Activated naive CD4-positive, alpha-beta T cell treated with anti-CD3 and anti-CD28 coated beads for 36 hours (primary cell): ENCODE data around the gene ITSN2. TPM values are rescaled to one million over a fixed set of nuclear protein-coding genes. Genes with fewer than 3 reads are reported as not detected.

Experiments
- CTCF ChIA-PET: fragments of 350-600 bp; sonication (Branson Sonifier 250); formaldehyde crosslinking; loops from one replicate; lab custom pipeline; 2021; ENCODE audit warnings: antibody characterized with exemption; lab: Charles Lee
- DNase-seq: peaks from one replicate; pipeline ENCODE4 v3.0.0-alpha.2; 2020
- H3K27ac Mint-ChIP-seq: one replicate; pipeline ENCODE4 v1.8.0; 2021; ENCODE audit warnings: mild to moderate bottlenecking, mixed read lengths
- H3K27me3 Mint-ChIP-seq: one replicate; pipeline ENCODE4 v1.8.0; 2021; ENCODE audit warnings: low read depth, mixed read lengths
- H3K36me3 Mint-ChIP-seq: one replicate; pipeline ENCODE4 v1.8.0; 2021; ENCODE audit warnings: low read depth, mixed read lengths
- H3K4me1 Mint-ChIP-seq: one replicate; pipeline ENCODE4 v1.8.0; 2021; ENCODE audit warnings: low read depth, mixed read lengths
- H3K4me3 Mint-ChIP-seq: one replicate; pipeline ENCODE4 v1.8.0; 2021; ENCODE audit warnings: mild to moderate bottlenecking, moderate library complexity, mixed read lengths
- H3K9me3 Mint-ChIP-seq: one replicate; pipeline ENCODE4 v1.8.0; 2021; ENCODE audit warnings: mixed read lengths
- intact Hi-C: fragments of 100-400 bp; cut with micrococcal nuclease; formaldehyde crosslinking; loops from one replicate; pipeline ENCODE4 v1.15.1; 2023
- total RNA-seq, 2 experiments: library from RNA; stranded (reverse); gene quantifications; one replicate each; pipeline ENCODE4 v1.2.3, GENCODE V29; 2021

The ITSN2 gene
- total RNA-seq, 2 experiments from 2014 or later: 46.1 to 46.7 TPM

GRCh38 chr2:24181849-24182248 lies 178.5 kb downstream of the ITSN2 start:
- no peak overlapping the region for H3K4me3 Mint-ChIP-seq
- CTCF ChIA-PET: no interaction called here
- no peaks in the 10 kb centered on the region for H3K9me3 Mint-ChIP-seq
- no peak for DNase-seq
- no peaks in the 10 kb centered on the region for H3K36me3 Mint-ChIP-seq
- H3K4me1 Mint-ChIP-seq: peaks cover under 1% of the 10 kb centered on the region
- H3K27ac Mint-ChIP-seq: no peak overlapping the region
- intact Hi-C loops: no loop called here
- H3K27me3 Mint-ChIP-seq: no peaks in the 10 kb centered on the region

DNA sequence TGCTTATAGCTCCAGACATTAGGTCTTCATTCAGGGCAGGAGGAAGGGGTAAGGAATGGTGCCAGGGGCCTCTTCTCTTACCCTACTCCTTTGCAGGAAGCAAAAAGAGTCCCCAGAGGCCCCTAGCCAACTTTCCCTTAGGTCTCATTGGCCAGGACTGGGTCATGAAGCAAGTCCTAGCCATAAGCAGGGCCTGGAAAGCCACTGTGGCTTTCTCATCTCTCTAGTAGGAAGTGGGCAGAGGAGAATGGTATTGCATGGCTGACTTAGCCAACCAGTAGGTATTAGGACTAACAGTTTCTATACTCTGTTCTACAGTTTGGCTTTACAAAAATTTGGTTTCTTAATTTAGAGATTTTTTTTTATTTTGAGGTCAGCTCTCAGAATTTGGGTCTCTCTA lies 180.7 kb downstream of the ITSN2 start:
- Mint-ChIP-seq H3K27ac (no peak overlapping the region), H3K4me1 (peaks cover 5% of the 10 kb centered on the region), H3K9me3 (no peaks in the 10 kb centered on the region), H3K36me3 (no peaks in the 10 kb centered on the region), H3K27me3 (no peaks in the 10 kb centered on the region), H3K4me3 (no peak overlapping the region)
- no peak for DNase-seq
- CTCF ChIA-PET: no interaction called here
- intact Hi-C loops: no loop called here

DNA sequence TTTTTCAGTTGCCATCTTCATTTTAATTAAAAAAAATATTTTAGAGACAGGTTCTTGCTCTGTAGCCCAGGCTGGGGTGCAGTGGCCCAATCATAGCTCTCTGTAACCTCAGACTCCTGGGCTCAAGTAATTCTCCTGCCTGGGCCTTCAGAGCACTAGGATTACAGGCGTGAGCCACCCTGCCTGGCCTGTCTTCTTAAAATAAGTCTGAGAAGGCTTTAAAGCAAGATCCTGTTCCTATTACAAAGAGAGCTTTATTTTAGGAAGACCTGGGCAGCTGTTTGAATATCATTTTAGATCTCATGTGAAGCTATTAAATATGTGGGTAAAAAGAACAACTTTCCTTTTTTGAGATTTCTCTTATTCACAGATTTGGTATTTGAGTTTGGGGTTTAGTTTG lies 184.0 kb downstream of the ITSN2 start:
- peaks cover 5% of the 10 kb centered on the region for H3K4me1 Mint-ChIP-seq
- H3K4me3 Mint-ChIP-seq: no peak overlapping the region
- H3K9me3 Mint-ChIP-seq: no peaks in the 10 kb centered on the region
- intact Hi-C loops: no loop called here
- H3K27ac Mint-ChIP-seq: no peak overlapping the region
- no peak for DNase-seq
- H3K27me3 Mint-ChIP-seq: peaks cover 5% of the 10 kb centered on the region
- no peaks in the 10 kb centered on the region for H3K36me3 Mint-ChIP-seq
- CTCF ChIA-PET: interaction anchor here (0.9 to 1.5 kb wide), 4 partner anchors 10 to 183 kb away, joined by 3 to 5 read pairs (median 3); partner anchors contain the start of gene TP53I3

- CTCF ChIA-PET: interaction anchor here (0.6 to 1.5 kb wide), 4 partner anchors 11 to 209 kb away, joined by 3 to 5 read pairs (median 3); no protein-coding TSS in a partner anchor
- H3K27me3 Mint-ChIP-seq: peaks cover 5% of the 10 kb centered on the region
- no peak for DNase-seq
Measured at GRCh38 chr2:24175631-24176187, 184.6 kb downstream of the ITSN2 start.

DNA sequence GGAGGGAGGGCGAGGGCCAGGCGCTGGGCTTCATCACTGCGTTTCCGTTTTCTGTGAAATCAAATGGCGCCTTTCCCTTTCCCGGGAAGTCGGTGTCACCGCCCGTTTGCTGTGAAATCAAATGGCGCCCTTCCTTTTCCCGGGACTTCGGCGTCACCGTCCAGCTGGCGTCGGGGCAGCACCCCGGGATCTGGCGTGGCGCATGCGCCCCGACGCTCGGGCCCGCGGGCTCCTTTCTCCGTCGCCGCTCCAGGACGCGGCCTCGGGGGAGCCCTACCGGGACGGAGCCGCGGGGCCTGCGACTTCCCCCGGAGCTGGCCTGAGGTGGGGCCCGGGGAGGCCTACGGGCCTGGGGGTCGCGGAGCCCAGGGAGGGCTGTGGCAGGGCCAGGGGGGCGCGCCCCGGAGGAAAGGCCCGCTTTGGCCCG lies 185.5 kb downstream of the ITSN2 start, which contains the start of gene FAM228A:
TSS of gene FAM228A (plus strand) at position 203 of the 427 bp plus-strand sequence. CDS start 428 bp downstream, outside the sequence.
- Mint-ChIP-seq H3K4me3 (no peak within 1 kb of the TSS), H3K27me3 (peaks cover 5% of the 10 kb centered on the region), H3K9me3 (no peaks in the 10 kb centered on the region), H3K27ac (no peak within 1 kb of the TSS), H3K4me1 (peaks cover 5% of the 10 kb centered on the region), H3K36me3 (no peaks in the 10 kb centered on the region)
- CTCF ChIA-PET: no interaction called here
- no peak for DNase-seq
- intact Hi-C loops: no loop called here

More at GRCh38 chr2:24175631-24176187, 184.6 kb downstream of the ITSN2 start:
- H3K9me3 Mint-ChIP-seq: no peaks in the 10 kb centered on the region
- H3K36me3 Mint-ChIP-seq: no peaks in the 10 kb centered on the region
- H3K4me1 Mint-ChIP-seq: peaks cover 5% of the 10 kb centered on the region
- intact Hi-C loops: no loop called here
- no peak overlapping the region for H3K27ac Mint-ChIP-seq
- no peak overlapping the region for H3K4me3 Mint-ChIP-seq

DNA sequence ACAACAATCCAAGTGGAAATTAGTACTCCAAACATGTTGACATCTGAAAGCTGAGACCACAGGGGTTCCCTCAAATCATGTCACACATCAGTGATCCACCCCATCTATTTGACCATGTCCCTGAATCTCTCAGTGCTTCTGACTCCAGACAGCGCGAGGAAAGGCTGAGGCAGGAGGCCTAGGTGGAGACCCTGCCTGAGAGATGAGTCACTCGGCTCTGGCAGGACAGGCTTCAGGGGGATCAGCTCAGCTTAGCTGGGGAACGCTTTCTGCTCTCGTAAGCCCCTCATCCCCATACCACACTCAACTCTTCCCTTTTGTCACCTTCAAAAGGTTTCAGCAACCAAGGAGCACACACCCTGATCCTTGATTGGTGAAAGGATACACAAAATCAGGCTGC lies 191.3 kb downstream of the ITSN2 start:
- Mint-ChIP-seq H3K4me3 (no peak overlapping the region), H3K9me3 (no peaks in the 10 kb centered on the region), H3K4me1 (no peaks in the 10 kb centered on the region), H3K36me3 (no peaks in the 10 kb centered on the region), H3K27ac (no peak overlapping the region), H3K27me3 (peaks cover 3% of the 10 kb centered on the region)
- CTCF ChIA-PET: interaction anchor here (0.8 kb wide), 1 partner anchor 85 kb away, joined by 3 read pairs; no protein-coding TSS in a partner anchor
- intact Hi-C loops: no loop called here
- DNase-seq: no peak

DNA sequence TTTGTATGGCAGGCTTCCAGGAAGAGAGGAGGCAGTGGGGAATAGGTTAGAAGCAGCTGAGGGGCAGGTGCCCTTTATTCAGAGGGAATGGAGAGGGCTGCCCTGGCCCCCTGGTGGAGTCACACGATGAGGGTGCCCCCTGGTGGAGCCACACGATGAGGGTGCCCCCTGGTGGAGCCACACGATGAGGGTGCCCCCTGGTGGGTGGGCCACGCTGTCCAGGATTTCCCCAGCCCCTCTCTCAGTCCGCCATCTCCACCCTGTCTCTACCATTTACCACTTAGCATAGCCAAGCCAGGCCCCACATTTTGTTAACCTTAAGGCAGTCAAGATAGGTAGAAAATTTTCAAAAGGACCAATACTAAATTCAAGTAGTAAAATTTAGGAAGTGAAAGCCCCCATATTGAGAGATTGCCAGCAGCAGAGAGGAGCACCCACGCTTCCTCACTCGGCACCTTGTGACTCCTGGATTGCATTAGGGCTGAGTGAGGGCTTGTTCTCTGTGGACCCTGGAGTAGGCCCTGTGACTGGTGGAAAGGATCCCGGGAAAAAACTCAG lies 195.8 kb downstream of the ITSN2 start:
- Mint-ChIP-seq H3K9me3 (no peaks in the 10 kb centered on the region), H3K27ac (no peak overlapping the region), H3K27me3 (no peaks in the 10 kb centered on the region), H3K4me3 (no peak overlapping the region), H3K36me3 (peaks cover 3% of the 10 kb centered on the region), H3K4me1 (no peaks in the 10 kb centered on the region)
- CTCF ChIA-PET: interaction anchor here (1.0 to 2.1 kb wide), 6 partner anchors 9 to 340 kb away, joined by 3 to 11 read pairs (median 4); partner anchors contain the start of gene TP53I3
- peak; percentile 54 for DNase-seq
- intact Hi-C loops: loop anchor here (1.0 to 2.0 kb wide), 5 partner anchors 80 to 340 kb away; partner anchors contain the start of genes ATAD2B and TP53I3

DNA sequence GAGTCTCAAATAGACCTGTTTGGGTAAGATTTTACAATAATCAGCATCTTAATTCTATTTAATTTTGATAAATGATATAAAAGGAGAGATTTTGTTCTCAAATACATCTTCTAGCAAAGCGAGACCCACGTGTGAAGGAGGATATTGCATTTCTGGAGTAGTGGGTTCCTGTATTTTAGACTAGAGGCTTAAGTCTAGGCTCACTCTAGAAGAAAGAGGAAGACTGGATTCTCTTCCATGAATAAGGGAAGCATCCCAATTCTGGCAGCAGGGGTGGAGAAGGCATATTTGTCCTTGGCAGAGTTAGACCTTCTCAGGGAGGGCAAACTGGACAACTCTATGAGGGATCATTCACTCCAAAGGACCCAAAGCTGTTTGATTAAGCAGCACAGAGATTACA lies 196.7 kb downstream of the ITSN2 start:
- H3K4me3 Mint-ChIP-seq: no peak overlapping the region
- CTCF ChIA-PET: interaction anchor here (0.8 to 2.1 kb wide), 8 partner anchors 10 to 339 kb away, joined by 3 to 11 read pairs (median 4); partner anchors contain the start of gene TP53I3
- no peaks in the 10 kb centered on the region for H3K4me1 Mint-ChIP-seq
- no peaks in the 10 kb centered on the region for H3K9me3 Mint-ChIP-seq
- DNase-seq: no peak
- intact Hi-C loops: no loop called here
- peaks cover 3% of the 10 kb centered on the region for H3K36me3 Mint-ChIP-seq
- H3K27ac Mint-ChIP-seq: no peak overlapping the region
- no peaks in the 10 kb centered on the region for H3K27me3 Mint-ChIP-seq

- Mint-ChIP-seq H3K4me1 (no peaks in the 10 kb centered on the region), H3K36me3 (peaks cover 3% of the 10 kb centered on the region), H3K9me3 (no peaks in the 10 kb centered on the region), H3K27ac (no peak overlapping the region), H3K27me3 (no peaks in the 10 kb centered on the region), H3K4me3 (no peak overlapping the region)
- DNase-seq: no peak
- CTCF ChIA-PET: interaction anchor here (0.8 to 2.1 kb wide), 8 partner anchors 11 to 339 kb away, joined by 3 to 11 read pairs (median 4); partner anchors contain the start of gene TP53I3
- intact Hi-C loops: no loop called here
Measured at GRCh38 chr2:24163186-24163585, 197.2 kb downstream of the ITSN2 start.

- DNase-seq: no peak
- CTCF ChIA-PET: interaction anchor here (1.0 to 2.1 kb wide), 3 partner anchors 11 to 338 kb away, joined by 3 to 11 read pairs (median 3); no protein-coding TSS in a partner anchor
- Mint-ChIP-seq H3K4me1 (no peaks in the 10 kb centered on the region), H3K27me3 (no peaks in the 10 kb centered on the region), H3K9me3 (no peaks in the 10 kb centered on the region), H3K36me3 (peaks cover 3% of the 10 kb centered on the region), H3K4me3 (no peak overlapping the region), H3K27ac (no peak overlapping the region)
- intact Hi-C loops: no loop called here
Measured at GRCh38 chr2:24162494-24162893, 197.8 kb downstream of the ITSN2 start.

- Mint-ChIP-seq H3K27ac (no peak overlapping the region), H3K27me3 (no peaks in the 10 kb centered on the region), H3K4me3 (no peak overlapping the region), H3K36me3 (peaks cover 3% of the 10 kb centered on the region), H3K9me3 (no peaks in the 10 kb centered on the region), H3K4me1 (no peaks in the 10 kb centered on the region)
- no peak for DNase-seq
- CTCF ChIA-PET: interaction anchor here (0.6 kb wide), 1 partner anchor 197 kb away, joined by 4 read pairs; no protein-coding TSS in a partner anchor
- intact Hi-C loops: no loop called here
Measured at GRCh38 chr2:24160761-24161160, 199.6 kb downstream of the ITSN2 start.

- Mint-ChIP-seq H3K27ac (no peak overlapping the region), H3K4me1 (no peaks in the 10 kb centered on the region), H3K36me3 (peaks cover 3% of the 10 kb centered on the region), H3K9me3 (no peaks in the 10 kb centered on the region), H3K4me3 (no peak overlapping the region), H3K27me3 (no peaks in the 10 kb centered on the region)
- intact Hi-C loops: no loop called here
- DNase-seq: no peak
- CTCF ChIA-PET: no interaction called here
Measured at GRCh38 chr2:24159708-24160107, 200.6 kb downstream of the ITSN2 start.
